Thyroid gland (tissue), 4 donors: ENCODE results near the gene C20orf144. TPM values are rescaled to one million over a fixed set of nuclear protein-coding genes. Genes with fewer than 3 reads are reported as not detected.

Experiments
- DNase-seq, 2 donors: peaks; one replicate each; pipeline ENCODE4 v3.0.0-alpha.2; 2019
- H3K27ac ChIP-seq, 3 donors: fragments of 200-600 bp; sonication (generic); 1 replicate in 2 of 3; 2 replicates in 1 of 3; pipeline ENCODE4 v1.5.1; 2016 to 2019; ENCODE audit warnings: mild to moderate bottlenecking in 1 of 3, moderate library complexity in 1 of 3
- H3K27me3 ChIP-seq: fragments of 200-600 bp; sonication (generic); one replicate; pipeline ENCODE4 v1.5.1; 2019
- H3K36me3 ChIP-seq, 2 donors: fragments of 200-600 bp; sonication (generic); one replicate each; pipeline ENCODE4 v1.5.1; 2016 to 2019
- H3K4me1 ChIP-seq, 2 donors: fragments of 200-600 bp; sonication (generic); one replicate each; pipeline ENCODE4 v1.5.1; 2017 to 2019
- H3K4me3 ChIP-seq, 3 donors: fragments of 200-600 bp; sonication (generic); replicated peaks in 1 of 3; 1 replicate in 2 of 3; 2 replicates in 1 of 3; pipeline ENCODE4 v1.5.1; 2016; ENCODE audit warnings: mild to moderate bottlenecking in 1 of 3
- H3K9me3 ChIP-seq: fragments of 200-600 bp; sonication (generic); one replicate; pipeline ENCODE4 v1.5.1; 2017
- POLR2A ChIP-seq, 2 donors: fragments of 450-650 bp; IDR thresholded peaks; one replicate each; pipeline ENCODE4 v1.6.1; 2017; ENCODE audit warnings: antibody characterized with exemption in 2 of 2, mild to moderate bottlenecking in 2 of 2, moderate library complexity in 1 of 2
- WGBS, 2 donors: methylation state at CpG; one replicate each; pipeline ENCODE4 v1.1.5; 2017; 5-methylcytosine and 5-hydroxymethylcytosine counted together
- intact Hi-C: fragments of 100-400 bp; cut with DNase I; formaldehyde crosslinking; loops from one replicate; pipeline ENCODE4 v1.15.1; 2023
- total RNA-seq, 4 donors: library from RNA; depleted of rRNA; stranded (reverse); fragments of >200 nt; gene quantifications; one replicate each; pipeline ENCODE4 v1.2.3, GENCODE V29; 2016
- TF ChIP-seq, protein P1 (sequence below), 6 experiments: fragments of 200-600 bp in 3 of 6; fragments of 450-650 bp in 3 of 6; sonication (generic) in 3 of 6; IDR thresholded peaks; one replicate each; pipeline ENCODE4 v1.5.1; 2016 to 2019; ENCODE audit warnings: antibody characterized with exemption in 6 of 6, mild to moderate bottlenecking in 2 of 6, inconsistent platforms in 1 of 6, moderate library complexity in 1 of 6

C20orf144 gene
- total RNA-seq, 4 donors from 2014 or later = 0.13 TPM; not detected in 3

DNA sequence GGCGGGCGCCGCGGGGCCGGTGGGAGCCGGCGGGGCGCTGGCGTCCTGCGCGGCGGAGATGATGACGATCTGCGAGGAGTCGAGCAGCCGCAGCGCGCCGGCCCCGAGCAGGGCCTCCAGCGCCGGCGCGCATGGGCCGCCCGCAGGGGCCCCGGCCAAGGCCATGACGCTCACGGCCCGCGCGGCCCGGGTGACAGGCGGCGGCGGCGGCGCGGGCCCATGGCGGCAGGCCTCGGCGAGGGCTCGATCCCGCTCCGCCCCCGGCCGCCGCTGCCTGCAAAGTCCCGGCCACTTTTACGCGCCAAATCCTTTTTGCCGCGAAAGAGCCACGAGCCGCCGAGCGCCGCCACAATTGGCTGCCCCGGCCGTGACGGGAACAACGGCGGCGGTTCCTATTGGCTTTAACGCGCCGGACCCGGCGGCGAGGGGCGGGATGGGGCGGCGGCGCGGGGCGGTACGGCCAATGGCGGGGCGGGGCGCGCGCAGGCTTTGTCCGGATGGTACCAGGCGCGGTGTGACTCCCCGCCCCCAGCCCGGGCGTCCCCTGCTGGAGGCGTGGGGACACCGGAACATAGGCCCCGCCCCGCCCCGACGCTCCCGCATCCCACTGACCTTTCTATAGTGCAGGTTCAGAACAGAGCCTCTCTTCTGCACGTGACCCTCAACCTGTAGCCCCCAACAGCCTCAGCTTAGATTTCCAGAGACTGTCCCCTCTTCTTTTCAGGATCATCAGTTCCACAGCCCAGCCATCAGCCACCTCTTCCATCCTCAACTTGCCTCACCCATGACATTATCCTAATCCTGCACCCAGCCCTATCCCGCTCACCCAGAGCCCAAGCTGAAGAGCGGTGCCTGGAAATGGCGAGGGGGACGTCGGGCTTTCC, 24.2 kb downstream of the C20orf144 start, which contains the start of gene E2F1:
E2F1 (minus strand) TSS at position 286 of the 884 bp plus-strand sequence; CDS start at position 165, 121 bp downstream.
- Histone ChIP-seq H3K4me3 (peak within 1 kb of the TSS in 1 of 3 donors; percentile 12), H3K27ac (peak within 1 kb of the TSS in 2 of 3 donors; percentile 8 to 37), H3K9me3 (no peaks in the 10 kb centered on the region), H3K27me3 (no peaks in the 10 kb centered on the region), H3K4me1 (peaks cover 5 to 27% of the 10 kb centered on the region in 2 donors), H3K36me3 (no peaks in the 10 kb centered on the region)
- TF ChIP-seq, protein P1, sequence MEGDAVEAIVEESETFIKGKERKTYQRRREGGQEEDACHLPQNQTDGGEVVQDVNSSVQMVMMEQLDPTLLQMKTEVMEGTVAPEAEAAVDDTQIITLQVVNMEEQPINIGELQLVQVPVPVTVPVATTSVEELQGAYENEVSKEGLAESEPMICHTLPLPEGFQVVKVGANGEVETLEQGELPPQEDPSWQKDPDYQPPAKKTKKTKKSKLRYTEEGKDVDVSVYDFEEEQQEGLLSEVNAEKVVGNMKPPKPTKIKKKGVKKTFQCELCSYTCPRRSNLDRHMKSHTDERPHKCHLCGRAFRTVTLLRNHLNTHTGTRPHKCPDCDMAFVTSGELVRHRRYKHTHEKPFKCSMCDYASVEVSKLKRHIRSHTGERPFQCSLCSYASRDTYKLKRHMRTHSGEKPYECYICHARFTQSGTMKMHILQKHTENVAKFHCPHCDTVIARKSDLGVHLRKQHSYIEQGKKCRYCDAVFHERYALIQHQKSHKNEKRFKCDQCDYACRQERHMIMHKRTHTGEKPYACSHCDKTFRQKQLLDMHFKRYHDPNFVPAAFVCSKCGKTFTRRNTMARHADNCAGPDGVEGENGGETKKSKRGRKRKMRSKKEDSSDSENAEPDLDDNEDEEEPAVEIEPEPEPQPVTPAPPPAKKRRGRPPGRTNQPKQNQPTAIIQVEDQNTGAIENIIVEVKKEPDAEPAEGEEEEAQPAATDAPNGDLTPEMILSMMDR (IDR thresholded peaks at IDR 0.05) = peak in 3 of 6 experiments; percentile 9 to 45 (median 40)
- peak in 1 of 2 donors; percentile 3 for TF ChIP-seq POLR2A (IDR thresholded peaks at IDR 0.05)
- WGBS, 2 donors = 3 to 17% methylated on average over 9 to 56 of the region's 101 CpGs
- intact Hi-C loops = no loop called here
- peak; percentile 97 for DNase-seq

DNA sequence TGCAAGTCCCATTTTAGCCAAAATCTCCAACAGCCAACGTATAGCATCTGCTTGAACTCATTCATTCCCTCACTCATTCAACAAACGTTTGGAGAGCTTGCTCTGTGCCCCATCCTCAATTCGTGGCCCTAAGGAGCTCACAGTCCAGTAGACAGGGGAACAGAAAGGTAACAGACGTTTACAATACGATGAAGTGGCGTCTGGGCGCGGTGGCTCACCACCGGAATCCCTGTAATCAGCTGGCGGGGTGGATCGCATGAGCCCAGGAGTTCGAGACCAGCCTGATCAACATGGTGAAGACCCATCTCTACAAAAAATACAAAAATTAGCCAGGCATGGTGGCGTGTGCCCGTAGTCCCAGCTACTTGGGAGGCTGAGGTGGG, 24.8 kb downstream of the C20orf144 start:
- DNase-seq = no peak
- TF ChIP-seq, protein P1 (IDR thresholded peaks at IDR 0.05) = no peak
- TF ChIP-seq POLR2A (IDR thresholded peaks at IDR 0.05) = no peak
- H3K36me3 ChIP-seq = no peaks in the 10 kb centered on the region
- intact Hi-C loops = no loop called here
- H3K9me3 ChIP-seq = no peaks in the 10 kb centered on the region
- no peak overlapping the region for H3K4me3 ChIP-seq
- peak overlapping the region in 2 of 3 donors; percentile 8 to 37 for H3K27ac ChIP-seq
- H3K27me3 ChIP-seq = no peaks in the 10 kb centered on the region
- 78 to 81% methylated on average over 14 of the region's 14 CpGs for WGBS, 2 donors
- peaks cover 5 to 27% of the 10 kb centered on the region in 2 donors for H3K4me1 ChIP-seq

DNA sequence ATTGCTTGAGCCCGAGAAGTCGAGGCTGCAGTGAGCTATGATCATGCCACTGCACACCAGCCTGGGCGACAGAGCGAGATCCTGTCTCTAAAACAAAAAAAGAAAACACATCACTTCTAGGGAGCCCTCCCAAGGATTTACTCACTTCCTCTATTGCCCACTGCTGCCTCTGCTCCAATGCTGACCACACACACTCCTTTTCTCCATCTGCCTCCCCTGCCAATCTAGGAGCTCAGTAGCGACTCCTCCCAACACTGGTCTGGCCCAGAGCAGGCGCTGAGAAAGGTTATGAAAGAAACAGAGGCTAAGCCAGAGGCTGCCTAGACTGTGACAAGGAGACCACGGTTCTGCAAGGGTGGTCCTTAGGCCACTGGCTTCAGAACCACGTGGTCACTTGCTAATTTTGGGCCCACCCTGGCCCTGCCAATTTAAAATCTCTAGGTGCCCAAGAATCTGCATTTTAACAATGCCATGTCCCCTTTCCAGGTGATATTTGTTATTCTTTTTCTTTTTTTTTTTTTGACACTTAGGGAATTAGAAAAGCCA, 25.3 kb downstream of the C20orf144 start:
- H3K4me3 ChIP-seq = no peak overlapping the region
- TF ChIP-seq POLR2A (IDR thresholded peaks at IDR 0.05) = no peak
- TF ChIP-seq, protein P1 (IDR thresholded peaks at IDR 0.05) = no peak
- H3K27me3 ChIP-seq = no peaks in the 10 kb centered on the region
- peak overlapping the region in 1 of 3 donors; percentile 37 for H3K27ac ChIP-seq
- intact Hi-C loops = no loop called here
- no peaks in the 10 kb centered on the region for H3K9me3 ChIP-seq
- H3K36me3 ChIP-seq = no peaks in the 10 kb centered on the region
- DNase-seq = no peak
- WGBS, 2 donors = 86 to 89% methylated on average over 8 of the region's 8 CpGs
- H3K4me1 ChIP-seq = peaks cover 5 to 27% of the 10 kb centered on the region in 2 donors

DNA sequence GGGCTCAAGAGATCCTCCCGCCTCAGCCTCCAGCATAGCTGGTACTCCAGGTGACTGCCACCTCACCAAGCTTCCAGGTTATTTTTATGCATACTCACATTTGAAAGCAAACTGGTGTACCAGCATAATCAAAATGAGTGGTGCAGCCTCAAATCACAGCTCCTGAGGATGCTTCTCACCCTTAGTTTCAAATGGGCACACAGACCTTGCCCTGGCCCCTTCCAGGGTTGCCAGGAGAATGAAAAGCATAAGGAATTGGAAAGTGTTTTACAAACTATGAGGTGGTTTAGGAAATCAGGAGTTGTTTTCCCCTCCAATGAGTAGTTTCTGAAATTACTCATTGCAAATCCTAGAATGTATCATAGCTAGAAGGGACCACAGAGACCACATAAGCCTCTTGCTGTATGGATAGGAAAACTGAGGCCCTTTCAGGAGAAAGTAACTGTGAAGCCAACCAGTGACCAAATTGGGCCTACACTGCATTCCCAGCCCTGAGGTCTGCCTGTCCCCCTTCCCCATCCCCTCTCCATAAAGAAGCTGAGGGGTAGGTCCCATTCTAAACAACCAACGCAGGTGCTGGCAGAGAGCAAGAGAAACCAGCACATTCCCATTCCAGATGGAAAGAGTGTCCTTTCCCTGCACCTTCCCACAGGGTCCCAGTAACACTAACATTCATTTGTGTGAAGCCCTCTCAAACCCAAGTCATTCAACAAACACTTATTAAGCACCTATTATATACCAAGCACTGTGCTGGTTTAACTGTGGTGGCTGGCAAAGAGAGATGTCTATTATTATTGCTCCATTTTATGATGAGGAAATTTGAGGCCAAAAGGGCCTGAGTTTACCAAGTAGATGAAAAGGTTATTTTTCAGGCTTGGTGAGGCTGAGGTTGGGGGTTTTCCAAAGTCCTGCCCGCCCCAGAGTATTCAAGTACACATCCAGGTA, 26.1 kb downstream of the C20orf144 start:
- intact Hi-C loops = no loop called here
- WGBS, 2 donors = 67 to 69% methylated on average over 3 of the region's 3 CpGs
- no peaks in the 10 kb centered on the region for H3K9me3 ChIP-seq

More for the DNA sequence above, 26.1 kb downstream of the C20orf144 start:
- no peaks in the 10 kb centered on the region for H3K27me3 ChIP-seq
- no peak overlapping the region for H3K4me3 ChIP-seq
- DNase-seq = no peak
- no peaks in the 10 kb centered on the region for H3K36me3 ChIP-seq
- peaks cover 5 to 35% of the 10 kb centered on the region in 2 donors for H3K4me1 ChIP-seq
- TF ChIP-seq POLR2A (IDR thresholded peaks at IDR 0.05) = no peak
- TF ChIP-seq, protein P1 (IDR thresholded peaks at IDR 0.05) = no peak
- H3K27ac ChIP-seq = peak overlapping the region in 2 of 3 donors; percentile 40 to 64
